Stimulated activated CD4-positive, alpha-beta T cell treated with anti-CD3 and anti-CD28 coated beads, Interleukin-2, amount 100 ng/mL, for 48 hours (primary cell): ENCODE measurements around the gene CKAP2L.

Experiments used
- DNase-seq, 2 donors: peaks; one replicate each; pipeline ENCODE4 v3.0.0-alpha.2; 2020

Gene CKAP2L, protein sequence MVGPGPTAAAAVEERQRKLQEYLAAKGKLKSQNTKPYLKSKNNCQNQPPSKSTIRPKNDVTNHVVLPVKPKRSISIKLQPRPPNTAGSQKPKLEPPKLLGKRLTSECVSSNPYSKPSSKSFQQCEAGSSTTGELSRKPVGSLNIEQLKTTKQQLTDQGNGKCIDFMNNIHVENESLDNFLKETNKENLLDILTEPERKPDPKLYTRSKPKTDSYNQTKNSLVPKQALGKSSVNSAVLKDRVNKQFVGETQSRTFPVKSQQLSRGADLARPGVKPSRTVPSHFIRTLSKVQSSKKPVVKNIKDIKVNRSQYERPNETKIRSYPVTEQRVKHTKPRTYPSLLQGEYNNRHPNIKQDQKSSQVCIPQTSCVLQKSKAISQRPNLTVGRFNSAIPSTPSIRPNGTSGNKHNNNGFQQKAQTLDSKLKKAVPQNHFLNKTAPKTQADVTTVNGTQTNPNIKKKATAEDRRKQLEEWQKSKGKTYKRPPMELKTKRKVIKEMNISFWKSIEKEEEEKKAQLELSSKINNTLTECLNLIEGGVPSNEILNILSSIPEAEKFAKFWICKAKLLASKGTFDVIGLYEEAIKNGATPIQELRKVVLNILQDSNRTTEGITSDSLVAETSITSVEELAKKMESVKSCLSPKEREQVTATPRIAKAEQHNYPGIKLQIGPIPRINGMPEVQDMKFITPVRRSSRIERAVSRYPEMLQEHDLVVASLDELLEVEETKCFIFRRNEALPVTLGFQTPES

DNA sequence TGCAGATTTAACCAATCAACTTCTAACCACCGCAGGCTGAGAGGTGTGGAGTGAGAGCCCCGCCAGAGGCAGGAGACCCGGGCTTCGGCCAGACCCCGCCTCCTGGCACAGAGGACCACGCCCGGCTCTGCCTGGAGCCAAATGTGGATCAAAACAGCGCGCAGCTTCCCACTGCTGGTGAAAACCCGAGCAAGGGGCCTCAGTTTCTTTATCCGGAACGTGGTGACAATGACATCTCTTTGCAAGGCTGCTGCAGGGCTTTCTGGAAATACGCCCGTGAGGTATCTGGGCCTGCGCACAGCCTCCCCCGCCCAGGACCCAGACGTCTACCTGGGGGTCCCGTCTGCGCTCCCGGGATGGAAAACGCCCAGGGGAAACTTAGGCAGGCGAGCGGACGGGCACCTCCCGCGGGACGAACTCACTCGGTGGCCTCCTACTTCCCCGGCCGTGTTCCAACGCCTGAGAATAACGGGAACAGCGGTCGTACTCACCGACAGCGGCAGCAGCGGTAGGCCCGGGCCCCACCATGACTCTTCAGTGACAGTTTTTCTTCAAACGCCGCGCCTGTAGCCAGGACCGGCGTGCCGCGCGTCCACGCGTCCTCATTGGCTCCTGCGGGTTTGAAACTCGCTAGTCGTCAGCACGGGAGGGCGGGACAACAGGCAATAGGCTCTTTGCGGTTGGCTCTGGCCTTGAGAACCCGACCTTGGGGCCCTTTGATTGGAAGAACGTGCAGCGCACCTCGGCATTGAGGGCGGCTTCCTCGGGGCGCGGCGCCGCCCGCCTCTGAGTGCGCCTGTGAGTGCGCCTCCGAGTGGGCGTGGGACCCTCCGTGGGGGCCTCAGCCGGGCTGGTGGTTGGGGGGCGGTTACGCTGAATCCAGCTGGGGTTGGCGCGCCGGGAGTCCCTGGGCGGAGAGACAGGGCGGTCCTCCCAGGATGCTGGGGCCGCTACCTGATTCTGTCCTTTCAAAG is at the start of gene CKAP2L:
Gene CKAP2L, minus strand, starts transcription at position 539 of the 974 bp plus-strand sequence. Its CDS starts 11 bp downstream, at position 528.
- DNase-seq: peak; percentile 92

DNA sequence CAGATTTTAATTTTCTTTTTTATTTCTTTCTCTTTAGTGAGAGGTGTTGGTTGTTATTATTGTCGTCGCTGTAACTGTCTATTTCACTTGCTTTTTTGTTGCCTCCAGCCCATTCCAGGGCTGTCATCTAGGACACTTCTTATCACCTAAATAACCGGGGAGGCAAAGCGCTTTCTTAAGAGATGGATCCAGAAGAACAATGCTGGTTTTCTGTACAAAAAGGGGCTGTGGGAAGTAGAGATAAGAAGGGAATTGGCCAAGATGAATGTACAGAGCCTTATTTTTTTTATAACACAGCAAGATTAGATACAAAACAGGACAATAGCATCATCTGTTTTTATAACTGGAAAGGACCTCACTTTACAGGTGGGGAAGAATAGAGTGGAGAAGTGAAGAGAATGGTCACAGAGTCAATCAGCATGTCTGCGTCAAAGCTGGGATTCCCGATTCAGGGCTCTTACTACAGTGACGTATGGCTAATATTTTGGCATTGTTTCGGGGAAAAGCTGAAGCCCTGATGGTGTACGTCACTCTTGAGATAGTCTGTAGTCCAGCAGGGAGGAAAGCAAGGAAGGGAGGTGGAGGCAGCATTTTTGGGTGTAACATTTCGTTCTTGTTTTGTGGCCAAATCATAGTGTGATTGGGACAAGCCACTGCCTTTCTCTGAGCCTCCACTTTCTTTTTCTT is 49.0 kb upstream of the CKAP2L start:
- no peak for DNase-seq

DNA sequence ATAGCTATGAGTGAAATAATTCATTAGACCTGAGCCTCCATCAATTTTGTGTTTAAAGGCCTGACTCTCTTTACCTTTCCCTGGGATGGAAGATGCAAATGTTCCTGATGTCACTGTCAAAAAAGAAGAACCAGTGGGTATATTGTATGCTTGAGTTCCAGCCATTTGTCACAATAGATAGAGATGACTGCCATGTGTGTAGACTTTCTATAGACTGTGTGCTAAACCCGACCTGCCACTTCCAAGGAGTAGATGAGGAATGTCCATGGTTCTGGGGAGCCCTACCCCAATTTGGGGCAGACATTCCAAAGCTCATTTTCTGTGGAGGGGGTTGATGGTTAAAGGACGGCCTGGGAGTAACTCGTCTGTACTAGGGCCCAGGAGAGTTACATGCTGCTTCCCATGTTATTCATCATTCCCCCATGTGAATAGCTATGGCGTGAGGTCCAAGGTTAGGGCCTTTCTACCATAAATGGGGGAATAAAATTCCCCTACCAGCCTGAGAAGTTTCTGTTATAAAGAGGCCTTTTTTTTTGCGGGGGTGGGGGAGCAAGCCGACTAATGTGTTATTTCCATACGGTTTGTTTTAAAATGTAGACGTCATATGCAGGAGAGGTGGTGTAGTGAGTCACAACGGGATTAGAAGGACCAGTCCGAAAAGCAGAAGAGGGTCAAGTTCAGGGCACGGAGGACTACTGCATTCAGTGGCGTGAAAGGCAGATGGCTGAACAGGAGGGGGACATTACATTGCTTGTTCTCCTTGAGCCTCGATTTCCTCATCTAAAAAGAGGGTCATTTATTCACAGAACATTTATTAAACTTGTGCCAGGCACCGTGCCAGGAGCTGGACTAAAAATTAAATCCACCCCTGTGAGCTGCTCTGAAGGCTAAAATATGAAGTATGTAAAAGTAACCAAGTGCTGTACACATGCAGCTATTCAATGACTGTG is 48.2 kb upstream of the CKAP2L start:
- no peak for DNase-seq

DNA sequence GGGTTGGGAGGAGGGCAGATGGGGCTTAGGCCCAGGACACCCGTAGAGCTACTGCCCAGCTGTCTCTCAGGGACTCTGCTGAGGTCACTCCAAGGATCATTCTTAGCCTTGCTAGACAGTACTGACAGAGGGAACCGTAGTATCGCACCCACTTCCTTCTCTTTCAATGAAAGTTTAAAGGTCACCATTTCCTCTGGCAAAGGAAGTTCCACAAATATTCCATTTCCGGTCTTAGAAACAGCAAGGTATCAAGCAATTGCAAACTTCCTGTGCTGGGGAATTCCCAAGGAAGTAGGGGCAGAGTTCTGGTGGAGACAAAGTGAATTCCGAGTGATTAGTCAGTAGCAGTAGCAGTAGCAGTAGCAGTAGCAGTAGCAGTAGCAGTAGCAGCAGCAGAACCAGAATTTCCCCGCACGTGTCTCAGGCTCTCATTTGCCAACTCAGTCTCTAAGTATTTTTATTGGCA is 47.5 kb upstream of the CKAP2L start:
- no peak for DNase-seq

- DNase-seq: no peak
Observed at GRCh38 chr2:112811276-112811831, 46.9 kb upstream of the CKAP2L start.

GRCh38 chr2:112809112-112809511 is 44.7 kb upstream of the CKAP2L start:
- no peak for DNase-seq

DNA sequence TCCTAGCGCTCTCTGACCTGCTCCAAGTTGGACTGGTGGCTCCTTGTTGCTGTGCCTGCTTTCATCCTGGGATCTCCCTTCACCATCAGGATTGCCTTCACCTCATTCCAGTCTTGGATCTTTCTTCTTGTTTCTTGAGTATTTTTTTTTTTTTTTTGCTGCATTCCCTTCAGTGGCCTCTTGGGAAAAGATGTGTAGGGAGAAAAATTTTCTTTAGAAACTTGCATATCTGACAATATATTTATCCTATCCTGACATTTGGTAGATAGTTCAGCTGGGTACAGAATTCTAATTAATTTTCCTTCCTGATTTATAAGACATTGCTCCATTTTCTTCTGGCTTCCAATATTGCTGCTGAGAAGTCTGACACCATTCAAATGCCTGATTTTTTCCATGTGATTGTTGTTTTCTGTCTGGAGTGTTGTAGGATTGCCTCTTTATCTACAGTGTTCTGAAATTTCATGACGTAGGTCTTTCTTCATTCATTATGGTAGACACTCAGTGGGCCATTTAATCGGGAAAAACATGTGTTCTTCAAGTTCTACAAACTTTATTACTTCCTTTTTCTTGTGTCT is 42.9 kb upstream of the CKAP2L start:
- no peak for DNase-seq

GRCh38 chr2:112805542-112805941 is 41.1 kb upstream of the CKAP2L start:
- no peak for DNase-seq

GRCh38 chr2:112803691-112804521 is 39.5 kb upstream of the CKAP2L start:
- DNase-seq: no peak

GRCh38 chr2:112800881-112801583 is 36.6 kb upstream of the CKAP2L start:
- DNase-seq: no peak

DNA sequence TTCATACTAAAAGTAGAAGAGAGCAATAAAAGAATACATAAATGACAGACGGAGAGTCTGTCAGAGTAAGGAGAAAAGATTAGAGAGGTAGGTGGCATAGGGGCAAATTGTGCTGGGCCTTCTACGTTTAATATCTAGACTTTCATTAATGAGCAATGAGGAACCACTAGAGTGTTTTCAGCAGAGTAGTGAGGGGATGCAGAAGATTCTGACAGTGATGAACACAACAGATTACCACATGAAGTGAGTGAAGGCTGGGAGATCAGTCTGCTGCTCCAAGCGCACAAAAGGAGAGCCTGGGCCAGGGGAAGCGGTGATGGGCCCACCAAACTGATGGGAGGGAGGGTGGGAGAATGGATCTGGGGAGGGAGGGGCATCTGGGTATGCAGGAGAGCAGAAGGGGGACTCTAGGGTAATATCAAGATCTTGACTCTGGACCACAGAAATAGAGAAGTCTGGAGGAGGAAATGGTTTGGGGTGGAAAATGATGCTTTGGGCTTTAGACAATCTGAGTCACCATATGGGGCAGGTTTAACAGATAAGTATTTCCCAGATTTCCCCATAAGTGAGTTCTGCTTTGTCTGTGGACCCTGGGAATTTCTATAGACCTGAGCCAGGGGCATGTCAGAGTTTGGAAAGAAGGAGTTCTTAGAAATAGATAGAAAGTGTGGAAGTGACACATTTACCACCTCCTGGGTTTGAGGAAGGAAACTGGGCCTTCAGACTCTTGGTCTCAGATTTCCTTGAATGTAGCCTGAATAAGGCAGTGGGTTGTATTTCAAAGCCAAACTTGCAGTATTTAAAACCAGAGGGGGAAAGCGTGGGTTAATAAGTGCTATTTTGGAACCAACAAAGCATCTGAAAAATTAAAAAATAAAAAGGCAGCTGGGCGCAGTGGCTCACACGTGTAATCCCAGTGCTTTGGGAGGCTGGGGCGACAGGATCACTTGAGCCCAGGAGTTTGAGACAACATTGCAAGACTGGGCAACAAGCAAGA is 34.9 kb upstream of the CKAP2L start:
- DNase-seq: no peak

DNA sequence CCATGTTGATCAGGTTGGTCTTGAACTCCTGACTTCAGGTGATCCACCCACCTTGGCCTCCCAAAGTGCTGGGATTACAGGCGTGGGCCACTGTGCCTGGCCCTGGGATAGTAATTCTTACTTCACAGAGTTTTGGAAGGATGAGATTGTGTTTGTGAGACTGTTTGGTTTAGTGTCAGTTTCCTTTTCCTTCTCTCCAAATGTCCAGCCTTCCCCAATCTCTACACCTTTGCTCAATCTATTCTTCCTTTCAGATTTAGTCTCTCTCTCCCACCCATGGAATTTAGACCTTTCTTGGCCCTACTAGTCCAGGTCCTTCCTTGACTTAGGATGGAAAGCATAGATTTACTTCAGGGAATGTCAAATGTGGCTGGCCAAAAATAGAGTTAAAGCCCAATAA is 32.1 kb upstream of the CKAP2L start:
- no peak for DNase-seq

DNA sequence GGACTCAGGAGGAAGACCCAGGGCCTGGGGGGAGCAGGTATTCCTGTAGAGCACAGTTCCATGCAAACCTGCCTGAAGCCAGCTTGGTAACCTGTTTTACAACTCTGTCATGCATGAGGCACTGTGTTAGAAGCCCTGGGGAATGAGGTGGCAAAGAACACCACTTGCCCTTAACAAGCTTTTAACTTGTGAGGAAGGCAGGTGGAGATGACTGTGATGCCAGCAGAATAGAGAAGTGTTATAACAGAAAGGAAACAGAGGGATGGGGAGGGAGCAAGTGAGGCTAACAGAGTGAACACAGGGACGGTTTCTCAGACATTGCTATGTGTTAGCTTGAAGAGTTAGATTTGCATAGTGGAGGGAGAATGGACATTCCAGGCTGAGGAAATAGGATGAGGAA is 31.4 kb upstream of the CKAP2L start:
- DNase-seq: no peak

DNA sequence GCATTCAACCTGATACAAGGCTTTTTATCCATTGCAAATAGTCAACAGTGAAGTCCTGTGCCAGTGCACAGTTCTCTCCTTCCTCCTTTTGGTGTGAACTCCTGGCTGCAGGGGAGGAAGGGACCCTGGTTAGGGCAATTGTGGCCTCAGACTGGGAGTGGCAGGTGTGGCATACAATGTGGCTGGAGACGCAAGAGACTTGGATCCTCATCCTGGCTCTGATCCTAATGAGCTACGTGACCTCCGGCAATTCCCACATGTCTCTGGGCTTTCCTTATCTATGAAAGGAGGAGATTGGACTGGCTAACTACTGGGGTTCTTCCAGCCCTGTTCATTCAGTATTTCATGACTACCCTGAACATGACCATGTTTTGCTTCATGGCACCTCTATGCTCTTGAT is 30.4 kb upstream of the CKAP2L start:
- no peak for DNase-seq

- peak in 1 of 2 donors; percentile 16 for DNase-seq
Observed at GRCh38 chr2:112794131-112794733, 29.8 kb upstream of the CKAP2L start.

GRCh38 chr2:112793449-112793978 is 29.1 kb upstream of the CKAP2L start:
- DNase-seq: no peak

GRCh38 chr2:112792419-112792818 is 28.0 kb upstream of the CKAP2L start:
- no peak for DNase-seq
